Heart left ventricle (tissue), 16 donors: ENCODE results near the gene CFAP97D2. TPM values are rescaled to one million over a fixed set of nuclear protein-coding genes. Genes with fewer than 3 reads are reported as not detected.

Source experiments
- ATAC-seq, 4 donors: fragments of 200-7000 bp; cut with Tn5 transposase; one replicate each; pipeline ENCODE4 v1.9.1; 2020 to 2022; ENCODE audit warnings: moderate library complexity in 4 of 4, mild to moderate bottlenecking in 3 of 4, moderate number of reproducible peaks in 1 of 4
- DNase-seq, 5 donors: peaks; one replicate each; pipeline ENCODE4 v3.0.0-alpha.2; 2020
- H3K27ac ChIP-seq, 12 donors: fragments of 200-600 bp; sonication (generic) in 4 of 12; one replicate each; pipeline versions ENCODE4 v1.5.0 to v1.8.0; 2016 to 2022; ENCODE audit warnings: mild to moderate bottlenecking in 2 of 12
- H3K27me3 ChIP-seq, 9 donors: fragments of 200-600 bp; sonication (generic) in 2 of 9; one replicate each; pipeline versions ENCODE4 v1.5.1 to v1.8.0; 2016 to 2022; ENCODE audit warnings: mild to moderate bottlenecking in 3 of 9
- H3K36me3 ChIP-seq, 9 donors: fragments of 200-600 bp; sonication (generic) in 2 of 9; one replicate each; pipeline versions ENCODE4 v1.5.0 to v1.8.0; 2018 to 2022; ENCODE audit warnings: mild to moderate bottlenecking in 2 of 9
- H3K4me1 ChIP-seq, 12 donors: fragments of 200-600 bp; sonication (generic) in 4 of 12; one replicate each; pipeline versions ENCODE4 v1.5.0 to v1.8.0; 2016 to 2022; ENCODE audit warnings: mild to moderate bottlenecking in 3 of 12
- H3K4me3 ChIP-seq, 12 donors: fragments of 200-600 bp; sonication (generic) in 4 of 12; one replicate each; pipeline versions ENCODE4 v1.5.0 to v1.8.0; 2017 to 2022; ENCODE audit warnings: mild to moderate bottlenecking in 9 of 12, moderate library complexity in 4 of 12
- H3K9me3 ChIP-seq, 12 donors: fragments of 200-600 bp; sonication (generic) in 4 of 12; one replicate each; pipeline versions ENCODE4 v1.5.0 to v1.8.0; 2016 to 2022; ENCODE audit warnings: mild to moderate bottlenecking in 1 of 12
- POLR2A ChIP-seq, 2 donors: fragments of 450-650 bp; IDR thresholded peaks; one replicate each; pipeline ENCODE4 v1.6.1; 2017; ENCODE audit warnings: antibody characterized with exemption in 2 of 2, mild to moderate bottlenecking in 2 of 2, moderate library complexity in 2 of 2
- WGBS, 4 donors: extraction: QIAGEN DNeasy Blood & Tissue Kit in 2 of 4; methylation state at CpG; one replicate each; pipeline versions ENCODE4 v1.1.5 to v1.1.7; 2013 to 2018; 5-methylcytosine and 5-hydroxymethylcytosine counted together
- intact Hi-C, 10 donors: fragments of 100-400 bp; cut with DNase I; formaldehyde crosslinking; loops; one replicate each; pipeline versions ENCODE4 v1.11.1 to v1.14.2; 2022
- polyA plus RNA-seq, 2 donors: library from polyadenylated mRNA; stranded (reverse); fragments of 200-250 nt; gene quantifications; one replicate each; pipeline ENCODE4 v1.2.3, GENCODE V29; 2013
- total RNA-seq, 9 donors: library from RNA; depleted of rRNA in 2 of 9; stranded (reverse); fragments of >200 nt in 2 of 9; fragmentation: NEBNext Ultra II Directional in 3 of 9; extraction: Animal tissue kit (Norgen Biotek cat#: 25700) in 3 of 9; gene quantifications; one replicate each; pipeline versions ENCODE4 v1.1.0 to v1.2.4, GENCODE V29; 2016 to 2023
- TF ChIP-seq, protein P1 (sequence below), 12 donors: fragments of 200-600 bp; sonication (generic) in 4 of 12; IDR thresholded peaks; one replicate each; pipeline versions ENCODE4 v1.5.0 to v1.8.0; 2018 to 2022; ENCODE audit warnings: antibody characterized with exemption in 12 of 12, mild to moderate bottlenecking in 5 of 12
- donor health status: ischemic (EF 13 %, LVEDD 7.1; RV severe dilation, severe dysfunction).
- donor health status: healthy with polysubstance abuse.
- donor health status: DM: no; HTN: yes; CAD: no.
- donor health status: DM: no; HTN: no; CAD: no.
- donor health status: ischemic (EF 25% LVEDD 6.9; RV normal size, moderate dysfunction).
- donor health status: ischemic (EF 25% LVEDD 5.7; RV mildly dilated, moderate dysfunction).
- donor health status: healthy.
- donor health status: DM: yes; HTN: yes; CAD: no.
- donor health status: ischemic (EF 35%, LVEDD 5.7; RV mildly dilated, moderate dysfunction).
- donor health status: nonischemic (EF 11% LVEDD 7.7; RV severe dilation, severe dysfunction).
- donor health status: DM: yes; HTN: yes; CAD: no.
- donor health status: PGD.
- donor health status: ischemic (EF 29% LVEDD 5.4; RV normal size, mild dysfunction).
- donor health status: nonischemic (EF 23%, LVEDD 6.1; RV moderate dilation, normal function).

The CFAP97D2 gene
- total and polyA plus RNA-seq, 11 donors = not detected

DNA sequence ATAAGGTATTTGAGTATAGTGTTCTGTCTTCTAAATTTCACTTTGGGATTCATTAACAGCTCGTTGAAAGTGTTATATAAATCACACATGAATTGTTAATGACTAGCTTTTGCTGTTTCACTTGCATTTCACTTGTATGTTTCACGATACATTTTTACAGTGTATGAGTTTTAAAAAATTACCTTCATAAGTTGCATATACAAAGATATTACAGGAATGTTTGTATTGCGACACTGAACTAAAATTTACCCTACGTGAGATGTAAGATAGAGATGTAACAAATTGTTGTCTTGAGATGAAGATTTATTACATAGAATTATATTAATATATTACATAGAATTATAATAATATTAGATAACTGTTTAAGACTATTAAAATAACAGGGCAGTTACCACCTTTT, 57.2 kb downstream of the CFAP97D2 start:
- no peaks in the 10 kb centered on the region for H3K9me3 ChIP-seq
- no peak for DNase-seq
- intact Hi-C loops = no loop called here
- no peak for TF ChIP-seq POLR2A (IDR thresholded peaks at IDR 0.05)
- TF ChIP-seq, protein P1, sequence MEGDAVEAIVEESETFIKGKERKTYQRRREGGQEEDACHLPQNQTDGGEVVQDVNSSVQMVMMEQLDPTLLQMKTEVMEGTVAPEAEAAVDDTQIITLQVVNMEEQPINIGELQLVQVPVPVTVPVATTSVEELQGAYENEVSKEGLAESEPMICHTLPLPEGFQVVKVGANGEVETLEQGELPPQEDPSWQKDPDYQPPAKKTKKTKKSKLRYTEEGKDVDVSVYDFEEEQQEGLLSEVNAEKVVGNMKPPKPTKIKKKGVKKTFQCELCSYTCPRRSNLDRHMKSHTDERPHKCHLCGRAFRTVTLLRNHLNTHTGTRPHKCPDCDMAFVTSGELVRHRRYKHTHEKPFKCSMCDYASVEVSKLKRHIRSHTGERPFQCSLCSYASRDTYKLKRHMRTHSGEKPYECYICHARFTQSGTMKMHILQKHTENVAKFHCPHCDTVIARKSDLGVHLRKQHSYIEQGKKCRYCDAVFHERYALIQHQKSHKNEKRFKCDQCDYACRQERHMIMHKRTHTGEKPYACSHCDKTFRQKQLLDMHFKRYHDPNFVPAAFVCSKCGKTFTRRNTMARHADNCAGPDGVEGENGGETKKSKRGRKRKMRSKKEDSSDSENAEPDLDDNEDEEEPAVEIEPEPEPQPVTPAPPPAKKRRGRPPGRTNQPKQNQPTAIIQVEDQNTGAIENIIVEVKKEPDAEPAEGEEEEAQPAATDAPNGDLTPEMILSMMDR (IDR thresholded peaks at IDR 0.05) = no peak
- H3K4me1 ChIP-seq = peaks cover 0 to 22% (median 12%) of the 10 kb centered on the region in 12 donors
- H3K36me3 ChIP-seq = peaks cover 0 to 48% (median 44%) of the 10 kb centered on the region in 9 donors
- no peak for ATAC-seq
- H3K27me3 ChIP-seq = no peaks in the 10 kb centered on the region
- WGBS, 4 donors = 74 to 81% (median 78%) methylated on average over 4 of the region's 4 CpGs
- peak overlapping the region in 5 of 12 donors; percentile 17 to 91 (median 82) for H3K27ac ChIP-seq
- peak overlapping the region in 8 of 12 donors; percentile 59 to 99 (median 90) for H3K4me3 ChIP-seq

DNA sequence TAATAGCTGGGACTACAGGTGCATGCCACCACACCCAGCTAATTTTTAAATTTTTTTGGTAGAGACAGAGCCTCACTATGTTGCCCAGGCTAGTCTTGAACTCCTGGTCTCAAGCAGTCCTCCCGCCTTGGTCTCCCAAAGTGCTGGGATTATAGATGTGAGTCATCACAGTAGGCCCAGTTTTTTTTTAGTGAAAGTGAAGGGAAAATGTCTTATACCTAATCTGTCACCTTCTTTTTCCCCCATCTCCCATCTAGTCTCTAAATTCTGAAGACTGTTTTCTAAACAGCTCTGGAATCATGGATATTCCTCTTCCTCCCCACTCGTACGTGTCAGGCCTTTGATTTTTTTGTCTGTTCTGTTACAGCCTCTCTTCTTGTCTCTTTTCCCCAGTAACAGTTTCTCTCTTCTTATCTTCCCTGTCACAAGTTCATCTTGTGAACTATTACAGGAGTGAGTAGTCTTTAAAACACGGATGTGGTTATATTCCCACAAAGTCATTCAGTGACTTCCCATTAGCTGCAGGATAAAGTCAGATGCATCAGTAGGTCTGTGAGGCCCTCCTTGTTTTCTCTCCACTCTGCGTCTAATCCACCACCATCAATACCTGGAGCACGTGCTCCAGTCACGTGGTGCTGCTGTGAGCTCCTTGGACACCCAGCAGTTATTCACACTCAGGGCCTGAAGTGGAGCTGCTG, 58.5 kb downstream of the CFAP97D2 start:
- Histone ChIP-seq H3K9me3 (no peaks in the 10 kb centered on the region), H3K27me3 (no peaks in the 10 kb centered on the region), H3K36me3 (peaks cover 2 to 61% (median 57%) of the 10 kb centered on the region in 9 donors), H3K4me1 (peaks cover 0 to 22% (median 12%) of the 10 kb centered on the region in 12 donors), H3K4me3 (no peak overlapping the region), H3K27ac (no peak overlapping the region)
- intact Hi-C loops = no loop called here
- no peak for DNase-seq
- 79 to 85% (median 83%) methylated on average over 7 of the region's 7 CpGs for WGBS, 4 donors
- TF ChIP-seq, protein P1 (IDR thresholded peaks at IDR 0.05) = no peak
- no peak for TF ChIP-seq POLR2A (IDR thresholded peaks at IDR 0.05)
- ATAC-seq = no peak

DNA sequence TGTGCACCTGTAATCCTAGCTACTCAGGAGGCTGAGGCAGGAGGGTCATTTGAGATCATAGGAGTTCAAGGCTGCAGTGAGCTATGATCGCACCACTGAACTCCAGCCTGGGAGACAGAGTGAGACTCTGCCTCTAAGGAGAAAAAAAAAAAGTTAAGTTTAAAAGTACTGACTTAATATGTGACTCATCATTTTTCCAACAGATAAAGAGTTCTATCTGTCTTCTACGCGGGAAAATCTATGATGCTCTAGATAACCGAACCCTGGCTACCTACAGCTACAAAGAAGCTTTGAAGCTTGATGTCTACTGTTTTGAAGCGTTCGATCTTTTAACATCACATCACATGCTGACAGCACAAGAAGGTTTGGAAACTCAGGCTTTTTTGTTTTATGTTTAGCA, 62.9 kb downstream of the CFAP97D2 start:
- TF ChIP-seq POLR2A (IDR thresholded peaks at IDR 0.05) = no peak
- TF ChIP-seq, protein P1 (IDR thresholded peaks at IDR 0.05) = no peak
- H3K4me3 ChIP-seq = no peak overlapping the region
- 94 to 97% (median 95%) methylated on average over 6 of the region's 6 CpGs for WGBS, 4 donors
- no peaks in the 10 kb centered on the region for H3K4me1 ChIP-seq
- no peaks in the 10 kb centered on the region for H3K27me3 ChIP-seq
- H3K36me3 ChIP-seq = peaks cover 2 to 100% (median 98%) of the 10 kb centered on the region in 9 donors
- ATAC-seq (no peak), DNase-seq (no peak)
- intact Hi-C loops = no loop called here
- no peaks in the 10 kb centered on the region for H3K9me3 ChIP-seq
- no peak overlapping the region for H3K27ac ChIP-seq

DNA sequence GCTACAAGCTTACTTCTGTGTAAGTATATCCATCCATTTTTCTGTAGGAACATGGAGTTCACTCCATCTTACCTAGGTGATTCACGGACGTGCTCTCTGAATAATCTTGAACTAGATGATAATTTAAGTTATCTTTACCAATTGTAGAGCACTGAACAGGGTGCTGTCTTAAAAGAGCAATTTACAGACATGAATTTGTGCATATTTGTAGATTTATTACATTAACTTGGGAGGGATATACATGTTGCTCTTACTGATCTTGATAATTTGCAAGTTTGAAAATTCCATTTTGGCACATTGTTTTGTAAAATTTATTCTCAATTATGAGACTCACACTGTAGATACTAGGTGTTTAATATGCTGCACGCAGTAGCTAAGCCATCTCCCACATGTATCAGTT, 64.9 kb downstream of the CFAP97D2 start:
- WGBS, 4 donors = 89 to 95% (median 94%) methylated on average over 3 of the region's 3 CpGs
- Histone ChIP-seq H3K27ac (no peak overlapping the region), H3K27me3 (no peaks in the 10 kb centered on the region), H3K36me3 (peaks cover 2 to 100% (median 100%) of the 10 kb centered on the region in 9 donors), H3K4me1 (no peaks in the 10 kb centered on the region), H3K9me3 (no peaks in the 10 kb centered on the region), H3K4me3 (no peak overlapping the region)
- no peak for ATAC-seq
- TF ChIP-seq, protein P1 (IDR thresholded peaks at IDR 0.05) = no peak
- no peak for TF ChIP-seq POLR2A (IDR thresholded peaks at IDR 0.05)
- intact Hi-C loops = no loop called here
- DNase-seq = no peak
